ENCODE data around the gene KLRD1.
"Not testable (repeated sequence)": the region's sequence is repeated elsewhere in the genome, so short reads cannot be mapped to it uniquely, and the experiment has no call there.

Gene KLRD1

DNA sequence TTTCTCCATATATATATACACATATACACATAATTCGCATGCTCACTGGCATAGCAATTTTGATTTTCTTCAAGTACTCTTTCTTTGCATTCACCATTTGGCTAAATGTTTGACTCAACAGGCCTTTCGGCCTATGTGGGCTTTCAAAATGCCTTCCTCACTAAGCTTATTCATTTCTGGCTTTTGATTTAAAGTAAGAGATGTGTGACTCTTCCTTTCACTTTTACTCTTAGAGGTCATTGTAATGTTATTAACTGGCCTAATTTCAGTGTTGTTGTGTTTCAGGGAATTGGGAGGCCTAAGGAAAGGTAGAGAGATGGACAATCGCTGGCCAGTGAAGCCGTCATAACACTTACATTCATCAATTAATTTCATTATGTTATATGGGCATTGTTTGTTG lies 14.5 kb upstream of the KLRD1 start:
- Histone ChIP-seq H3K36me3 (ENCODE audit: control insufficient read depth, insufficient read depth, low read length) (no peaks in the 10 kb centered on the region), H3K9me3 (ENCODE audit: control insufficient read depth, insufficient read depth, low read depth, low read length) (no peaks in the 10 kb centered on the region), H3K27ac (ENCODE audit: low read depth, low read length) (no peak overlapping the region), H3K27me3 (ENCODE audit: control insufficient read depth, insufficient read depth, low read length) (no peaks in the 10 kb centered on the region), H3K9ac (ENCODE audit: low read length) (no peak overlapping the region), H3K4me1 (ENCODE audit: control insufficient read depth, insufficient read depth, low read length) (no peaks in the 10 kb centered on the region), H3K4me3 (ENCODE audit: low read depth, low read length) (no peak overlapping the region)

DNA sequence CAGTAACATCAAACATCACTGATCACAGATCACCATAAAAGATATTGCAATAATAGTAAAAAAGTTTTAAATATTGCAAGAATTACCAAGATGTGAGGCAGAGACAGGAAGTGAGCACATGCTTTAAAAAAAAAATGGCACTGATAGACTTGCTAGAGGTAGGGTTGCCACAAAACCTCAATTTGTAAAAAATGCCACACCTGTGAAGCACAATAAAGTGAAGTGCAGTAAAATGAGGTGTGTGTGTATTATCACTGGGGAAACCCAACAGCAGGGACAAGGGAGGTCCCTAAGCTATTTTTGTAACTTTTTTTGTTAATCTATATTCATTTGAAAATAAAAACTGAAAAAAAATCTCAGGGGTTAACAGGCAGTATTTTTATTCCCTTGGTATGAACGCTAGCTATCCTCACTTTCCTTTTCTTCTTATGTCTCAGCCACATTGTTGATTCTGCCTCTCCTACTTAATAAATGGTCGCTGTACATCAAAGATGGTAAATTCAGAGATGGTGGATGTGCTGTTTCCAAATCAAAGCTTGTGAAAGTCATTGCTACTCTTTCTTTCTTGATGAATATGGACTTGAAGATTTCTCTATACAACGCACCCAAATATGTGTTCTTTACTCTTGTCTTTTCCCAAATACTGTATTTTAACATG lies 14.0 kb upstream of the KLRD1 start:
- Histone ChIP-seq H3K4me1 (ENCODE audit: control insufficient read depth, insufficient read depth, low read length) (no peaks in the 10 kb centered on the region), H3K27me3 (ENCODE audit: control insufficient read depth, insufficient read depth, low read length) (no peaks in the 10 kb centered on the region), H3K36me3 (ENCODE audit: control insufficient read depth, insufficient read depth, low read length) (no peaks in the 10 kb centered on the region), H3K9ac (ENCODE audit: low read length) (no peak overlapping the region), H3K9me3 (ENCODE audit: control insufficient read depth, insufficient read depth, low read depth, low read length) (no peaks in the 10 kb centered on the region; the same call in 1 of the 2 replicates), H3K27ac (ENCODE audit: low read depth, low read length) (no peak overlapping the region), H3K4me3 (ENCODE audit: low read depth, low read length) (no peak overlapping the region)

DNA sequence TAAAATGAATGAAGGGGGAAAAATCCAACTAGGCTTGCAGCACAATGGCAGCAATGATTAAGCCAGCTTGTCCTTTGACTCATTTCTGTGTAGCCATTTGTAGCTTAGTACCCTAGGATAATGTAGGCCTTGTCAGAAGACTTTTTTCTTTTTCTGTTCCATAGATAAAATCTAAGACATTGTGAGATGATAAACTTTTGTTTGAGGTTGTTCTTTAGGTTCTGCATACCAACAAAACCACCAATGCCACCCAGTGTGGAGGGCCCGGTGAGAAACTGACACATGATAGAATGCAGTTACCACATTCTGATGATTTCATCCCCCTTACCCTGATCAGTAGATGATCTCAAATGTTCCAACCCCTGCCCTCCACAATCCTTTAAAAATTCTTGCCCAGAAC lies 6.6 kb upstream of the KLRD1 start:
- Histone ChIP-seq H3K27me3 (ENCODE audit: control insufficient read depth, insufficient read depth, low read length) (no peaks in the 10 kb centered on the region), H3K9ac (ENCODE audit: low read length) (no peak overlapping the region), H3K4me1 (ENCODE audit: control insufficient read depth, insufficient read depth, low read length) (peaks cover 6% of the 10 kb centered on the region; the same call in 1 of the 2 replicates), H3K27ac (ENCODE audit: low read depth, low read length) (no peak overlapping the region), H3K4me3 (ENCODE audit: low read depth, low read length) (no peak overlapping the region), H3K9me3 (ENCODE audit: control insufficient read depth, insufficient read depth, low read depth, low read length) (peaks cover 14% of the 10 kb centered on the region), H3K36me3 (ENCODE audit: control insufficient read depth, insufficient read depth, low read length) (no peaks in the 10 kb centered on the region)

DNA sequence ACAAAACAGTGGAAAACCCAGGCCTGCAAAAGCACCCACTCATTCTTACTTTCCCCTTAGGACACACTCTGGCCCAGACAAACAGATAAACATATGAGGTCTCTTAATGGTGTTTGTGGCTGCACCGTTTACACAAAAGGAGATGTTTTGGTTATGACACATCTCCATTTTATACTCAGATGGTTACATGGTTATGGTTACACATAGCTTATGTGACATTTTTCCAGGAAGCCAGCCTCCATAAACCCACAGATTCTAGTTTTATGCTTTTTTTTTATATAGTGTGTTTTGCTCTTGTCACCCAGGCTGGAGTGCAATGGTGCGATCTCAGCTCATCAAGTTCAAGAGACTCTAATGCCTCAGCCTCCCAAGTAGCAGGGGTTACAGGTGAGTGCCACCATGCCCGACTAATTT lies 3.5 kb upstream of the KLRD1 start:
- H3K4me1 ChIP-seq (ENCODE audit: control insufficient read depth, insufficient read depth, low read length), result peaks cover 6% of the 10 kb centered on the region; the same call in 1 of the 2 replicates
- H3K27me3 ChIP-seq (ENCODE audit: control insufficient read depth, insufficient read depth, low read length), result no peaks in the 10 kb centered on the region
- no peak overlapping the region for H3K4me3 ChIP-seq (ENCODE audit: low read depth, low read length)
- peaks cover 14% of the 10 kb centered on the region for H3K9me3 ChIP-seq (ENCODE audit: control insufficient read depth, insufficient read depth, low read depth, low read length)
- H3K36me3 ChIP-seq (ENCODE audit: control insufficient read depth, insufficient read depth, low read length), result no peaks in the 10 kb centered on the region
- H3K9ac ChIP-seq (ENCODE audit: low read length), result no peak overlapping the region
- H3K27ac ChIP-seq (ENCODE audit: low read depth, low read length), result no peak overlapping the region

DNA sequence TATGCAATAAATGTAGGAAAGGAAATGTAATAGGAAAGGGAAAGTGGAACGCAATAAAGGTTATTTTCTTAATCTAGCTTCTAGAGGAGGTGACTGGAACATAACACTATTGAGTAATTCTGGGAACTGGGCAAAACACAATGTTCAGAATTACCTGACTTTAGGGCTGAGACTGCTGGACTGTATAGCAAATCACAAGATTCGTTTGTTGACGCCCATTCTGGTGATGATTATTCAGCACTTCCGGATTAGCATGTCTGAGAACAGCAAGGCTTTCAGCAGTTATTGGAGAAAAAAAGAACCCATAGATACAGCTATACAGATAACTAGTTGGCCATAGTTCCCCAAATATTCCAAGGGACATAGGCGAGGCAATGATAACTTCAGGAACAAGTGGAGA lies 2.3 kb upstream of the KLRD1 start:
- Histone ChIP-seq H3K4me1 (ENCODE audit: control insufficient read depth, insufficient read depth, low read length) (peaks cover 6% of the 10 kb centered on the region; the same call in 1 of the 2 replicates), H3K36me3 (ENCODE audit: control insufficient read depth, insufficient read depth, low read length) (no peaks in the 10 kb centered on the region), H3K27ac (ENCODE audit: low read depth, low read length) (no peak overlapping the region), H3K9me3 (ENCODE audit: control insufficient read depth, insufficient read depth, low read depth, low read length) (peaks cover 14% of the 10 kb centered on the region), H3K9ac (ENCODE audit: low read length) (no peak overlapping the region), H3K27me3 (ENCODE audit: control insufficient read depth, insufficient read depth, low read length) (no peaks in the 10 kb centered on the region), H3K4me3 (ENCODE audit: low read depth, low read length) (no peak overlapping the region)

DNA sequence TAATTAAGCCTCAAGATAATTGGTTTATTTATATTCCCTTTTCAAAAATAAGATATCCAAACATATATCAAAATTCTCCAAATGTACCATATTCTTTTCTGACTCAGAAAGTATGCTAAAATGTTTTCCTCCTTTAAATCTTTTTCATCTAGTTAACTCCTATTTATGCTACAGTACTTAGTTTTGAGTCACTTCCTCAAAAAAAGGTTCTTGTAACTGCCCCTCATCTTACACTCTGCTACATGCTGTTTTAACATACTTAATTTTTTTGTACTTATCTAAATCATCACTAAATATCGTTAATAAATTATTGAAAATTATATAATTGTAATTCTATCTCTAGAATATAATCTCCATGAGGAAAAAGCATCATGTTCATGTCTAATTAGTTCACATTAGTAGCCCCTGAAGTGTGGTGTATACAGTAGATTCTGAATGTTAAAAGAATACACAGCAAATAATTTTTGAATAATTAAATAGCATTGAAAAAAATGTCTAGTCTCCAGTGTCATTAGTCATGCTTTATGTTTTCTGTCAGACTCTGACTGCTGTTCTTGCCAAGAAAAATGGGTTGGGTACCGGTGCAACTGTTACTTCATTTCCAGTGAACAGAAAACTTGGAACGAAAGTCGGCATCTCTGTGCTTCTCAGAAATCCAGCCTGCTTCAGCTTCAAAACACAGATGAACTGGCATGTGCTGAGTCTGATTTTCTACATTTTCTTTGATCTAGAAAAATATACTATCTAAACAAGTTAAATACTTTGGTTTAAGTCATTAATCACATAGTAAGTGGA lies 3.5 kb downstream of the KLRD1 start:
- no peak overlapping the region for H3K9ac ChIP-seq (ENCODE audit: low read length)
- no peak overlapping the region for H3K4me3 ChIP-seq (ENCODE audit: low read depth, low read length)
- H3K9me3 ChIP-seq (ENCODE audit: control insufficient read depth, insufficient read depth, low read depth, low read length), result no peaks in the 10 kb centered on the region
- no peak overlapping the region for H3K27ac ChIP-seq (ENCODE audit: low read depth, low read length)
- no peaks in the 10 kb centered on the region for H3K27me3 ChIP-seq (ENCODE audit: control insufficient read depth, insufficient read depth, low read length)
- H3K4me1 ChIP-seq (ENCODE audit: control insufficient read depth, insufficient read depth, low read length), result no peaks in the 10 kb centered on the region
- no peaks in the 10 kb centered on the region for H3K36me3 ChIP-seq (ENCODE audit: control insufficient read depth, insufficient read depth, low read length)

DNA sequence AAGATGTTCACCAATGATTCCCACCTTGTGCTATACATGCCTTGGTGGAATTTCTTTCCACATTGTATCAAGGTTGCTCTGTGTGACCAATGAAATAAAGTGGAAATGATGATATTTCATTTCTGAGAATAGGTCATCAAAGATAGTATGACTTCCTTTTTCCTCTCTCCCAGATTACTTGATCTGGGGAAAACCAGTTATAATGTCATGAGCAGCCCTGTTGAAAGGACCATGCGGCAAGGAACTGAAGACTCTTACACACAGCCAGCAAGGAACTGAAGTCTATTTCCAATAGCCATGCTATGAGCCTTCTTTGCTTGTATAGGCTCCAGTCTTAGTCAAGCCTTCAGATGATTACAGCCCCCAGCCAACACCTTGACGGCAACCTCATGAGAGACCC lies 11.7 kb downstream of the KLRD1 start:
- H3K27ac ChIP-seq (ENCODE audit: low read depth, low read length), result no peak overlapping the region
- H3K9me3 ChIP-seq (ENCODE audit: control insufficient read depth, insufficient read depth, low read depth, low read length), result no peaks in the 10 kb centered on the region
- no peaks in the 10 kb centered on the region for H3K27me3 ChIP-seq (ENCODE audit: control insufficient read depth, insufficient read depth, low read length)
- no peak overlapping the region for H3K4me3 ChIP-seq (ENCODE audit: low read depth, low read length)
- no peak overlapping the region for H3K9ac ChIP-seq (ENCODE audit: low read length)
- H3K4me1 ChIP-seq (ENCODE audit: control insufficient read depth, insufficient read depth, low read length), result no peaks in the 10 kb centered on the region
- no peaks in the 10 kb centered on the region for H3K36me3 ChIP-seq (ENCODE audit: control insufficient read depth, insufficient read depth, low read length)

DNA sequence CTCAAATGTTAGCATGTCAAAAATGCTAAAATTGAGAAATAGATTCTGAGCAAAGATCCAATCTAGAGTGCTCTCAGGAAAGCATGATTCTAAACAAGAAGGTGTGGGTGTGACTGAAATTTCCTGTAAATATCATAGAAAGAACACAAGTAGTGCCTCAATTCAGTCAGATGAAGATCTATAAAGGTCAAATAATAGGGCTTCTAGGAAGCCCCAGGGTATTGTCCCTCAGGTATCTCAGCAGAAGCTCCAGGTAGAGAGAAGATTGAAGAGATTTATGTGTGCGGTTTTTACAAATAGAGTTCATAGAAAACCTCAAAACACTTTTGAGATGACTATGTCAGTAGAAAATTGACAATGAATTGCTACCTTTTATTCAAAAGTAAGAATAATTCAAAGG lies 13.0 kb downstream of the KLRD1 start:
- Histone ChIP-seq H3K36me3 (ENCODE audit: control insufficient read depth, insufficient read depth, low read length) (no peaks in the 10 kb centered on the region), H3K9ac (ENCODE audit: low read length) (no peak overlapping the region), H3K4me1 (ENCODE audit: control insufficient read depth, insufficient read depth, low read length) (no peaks in the 10 kb centered on the region), H3K27me3 (ENCODE audit: control insufficient read depth, insufficient read depth, low read length) (no peaks in the 10 kb centered on the region), H3K4me3 (ENCODE audit: low read depth, low read length) (no peak overlapping the region), H3K9me3 (ENCODE audit: control insufficient read depth, insufficient read depth, low read depth, low read length) (no peaks in the 10 kb centered on the region), H3K27ac (ENCODE audit: low read depth, low read length) (no peak overlapping the region)

DNA sequence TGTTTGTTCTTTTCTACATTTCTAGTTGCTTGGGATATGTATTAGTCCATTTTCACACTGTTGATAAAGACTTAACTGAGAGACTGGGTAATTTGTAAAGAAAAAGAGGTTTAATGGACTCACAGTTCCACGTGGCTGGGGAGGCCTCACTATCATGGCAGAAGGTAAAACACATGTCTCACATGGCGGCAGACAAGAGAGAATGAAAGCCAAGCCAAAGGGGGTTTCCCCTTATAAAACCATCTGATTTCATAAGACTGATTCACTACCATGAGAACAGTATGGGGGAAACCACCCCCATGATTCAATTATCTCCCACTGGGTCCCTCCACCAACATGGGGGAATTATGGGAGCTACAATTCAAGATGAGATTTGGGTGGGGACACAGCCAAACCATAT lies 21.0 kb downstream of the KLRD1 start:
- H3K9ac ChIP-seq (ENCODE audit: low read length); H3K36me3 ChIP-seq (ENCODE audit: control insufficient read depth, insufficient read depth, low read length); H3K27me3 ChIP-seq (ENCODE audit: control insufficient read depth, insufficient read depth, low read length); H3K27ac ChIP-seq (ENCODE audit: low read depth, low read length); H3K4me3 ChIP-seq (ENCODE audit: low read depth, low read length); H3K4me1 ChIP-seq (ENCODE audit: control insufficient read depth, insufficient read depth, low read length): not testable (repeated sequence)
- H3K9me3 ChIP-seq (ENCODE audit: control insufficient read depth, insufficient read depth, low read depth, low read length), result peaks cover 11% of the 10 kb centered on the region; the same call in 1 of the 2 replicates

DNA sequence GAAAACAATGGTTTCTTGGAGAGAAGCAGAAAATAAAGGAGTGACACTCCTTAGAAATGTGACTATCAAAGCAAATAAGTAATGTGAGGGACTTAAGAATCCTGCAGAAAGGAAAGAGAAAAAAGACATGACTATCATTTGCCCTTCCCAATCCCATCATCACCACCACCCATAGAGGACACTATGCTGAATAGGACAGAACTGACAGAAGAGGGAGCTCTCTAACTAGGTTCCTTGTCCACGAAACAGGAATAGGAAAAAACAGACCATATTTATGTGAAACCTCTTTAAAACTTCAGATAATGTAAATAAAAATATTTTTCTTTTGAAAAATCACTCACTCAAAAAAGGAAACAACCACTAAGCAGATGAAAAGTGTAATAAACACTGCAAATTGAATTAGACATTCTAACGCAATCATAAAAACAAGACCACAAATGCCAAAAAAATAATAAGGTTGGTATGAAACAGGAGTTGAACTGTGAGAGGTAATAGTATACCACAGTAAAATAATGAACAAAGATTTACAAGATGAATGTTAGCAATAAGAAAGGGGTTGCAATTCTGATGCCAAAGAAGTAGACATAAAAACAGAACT lies 24.1 kb downstream of the KLRD1 start:
- Histone ChIP-seq H3K27ac (ENCODE audit: low read depth, low read length) (no peak overlapping the region), H3K27me3 (ENCODE audit: control insufficient read depth, insufficient read depth, low read length) (no peaks in the 10 kb centered on the region), H3K9ac (ENCODE audit: low read length) (no peak overlapping the region), H3K4me1 (ENCODE audit: control insufficient read depth, insufficient read depth, low read length) (peaks cover 4% of the 10 kb centered on the region; the same call in 1 of the 2 replicates), H3K36me3 (ENCODE audit: control insufficient read depth, insufficient read depth, low read length) (no peaks in the 10 kb centered on the region; the same call in 1 of the 2 replicates), H3K9me3 (ENCODE audit: control insufficient read depth, insufficient read depth, low read depth, low read length) (peaks cover 8% of the 10 kb centered on the region; the same call in 1 of the 2 replicates), H3K4me3 (ENCODE audit: low read depth, low read length) (no peak overlapping the region)

DNA sequence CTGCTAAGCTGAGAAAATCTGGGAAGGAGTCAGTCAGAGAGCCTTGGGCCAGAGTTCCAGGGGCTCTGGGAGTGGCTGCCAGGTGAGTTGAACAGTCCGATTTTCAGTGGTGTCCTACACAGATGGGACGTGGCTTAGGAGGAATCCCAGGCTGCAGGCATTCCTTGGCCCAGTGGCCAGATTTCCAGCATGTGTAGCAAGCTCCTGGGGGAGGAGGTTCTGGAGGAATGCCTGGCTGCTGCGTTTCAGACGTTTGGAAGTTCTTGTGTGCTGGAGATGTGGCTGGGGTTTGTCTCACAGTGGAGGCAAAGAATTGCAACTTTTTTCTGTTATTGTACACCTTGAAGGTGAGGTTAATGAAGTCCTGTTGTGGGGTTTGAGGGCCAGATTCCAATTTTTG lies 28.5 kb downstream of the KLRD1 start:
- not testable (repeated sequence) for H3K9me3 ChIP-seq (ENCODE audit: control insufficient read depth, insufficient read depth, low read depth, low read length)

More for the DNA sequence above, 28.5 kb downstream of the KLRD1 start:
- not testable (repeated sequence) for H3K27me3 ChIP-seq (ENCODE audit: control insufficient read depth, insufficient read depth, low read length); H3K36me3 ChIP-seq (ENCODE audit: control insufficient read depth, insufficient read depth, low read length); H3K27ac ChIP-seq (ENCODE audit: low read depth, low read length)
- H3K4me3 ChIP-seq (ENCODE audit: low read depth, low read length), result peak overlapping the region; percentile 39; the same call in 1 of the 2 replicates
- H3K4me1 ChIP-seq (ENCODE audit: control insufficient read depth, insufficient read depth, low read length), result peaks cover 13% of the 10 kb centered on the region; the same call in 1 of the 2 replicates
- H3K9ac ChIP-seq (ENCODE audit: low read length), result peak overlapping the region; percentile 70

All from HUES6 (cell line).